ENCODE data around the gene PCDHA2. TPM values are rescaled to one million over a fixed set of nuclear protein-coding genes. Genes with fewer than 3 reads are reported as not detected.

The PCDHA2 gene
- under 0.01 TPM in 1 of 2 replicates, not detected in the other for total RNA-seq

DNA sequence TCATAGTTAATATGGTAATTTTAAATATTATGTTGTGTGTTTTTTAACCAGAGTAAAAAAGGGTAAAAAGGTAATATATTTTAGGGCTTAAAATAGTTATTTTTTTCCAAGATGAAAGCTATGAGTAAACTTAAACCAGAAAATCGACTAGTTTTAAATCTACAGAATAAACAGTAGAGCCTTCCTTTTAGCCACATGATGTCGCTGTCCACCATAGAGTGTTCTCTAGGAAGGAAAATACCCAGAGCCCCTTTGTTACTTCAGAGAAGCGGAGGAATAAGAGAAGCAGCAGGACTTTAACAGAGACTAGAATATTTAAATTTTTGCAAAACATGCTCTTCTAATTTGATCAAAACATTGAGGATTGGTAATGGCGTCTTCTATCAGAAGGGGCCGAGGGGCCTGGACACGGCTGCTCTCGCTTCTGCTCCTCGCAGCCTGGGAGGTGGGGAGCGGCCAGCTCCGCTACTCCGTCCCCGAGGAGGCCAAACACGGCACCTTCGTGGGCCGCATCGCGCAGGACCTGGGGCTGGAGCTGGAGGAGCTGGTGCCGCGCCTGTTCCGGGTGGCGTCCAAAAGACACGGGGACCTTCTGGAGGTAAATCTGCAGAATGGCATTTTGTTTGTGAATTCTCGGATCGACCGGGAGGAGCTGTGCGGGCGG is at the start of gene PCDHA2:
TSS of gene PCDHA2 (plus strand) at position 258 of the 664 bp plus-strand sequence.

GRCh38 chr5:140785905-140786686 is 8.6 kb upstream of the PCDHA2 start, which contains the start of gene PCDHA1:
PCDHA1 (plus strand) TSS chr5:140786140.

DNA sequence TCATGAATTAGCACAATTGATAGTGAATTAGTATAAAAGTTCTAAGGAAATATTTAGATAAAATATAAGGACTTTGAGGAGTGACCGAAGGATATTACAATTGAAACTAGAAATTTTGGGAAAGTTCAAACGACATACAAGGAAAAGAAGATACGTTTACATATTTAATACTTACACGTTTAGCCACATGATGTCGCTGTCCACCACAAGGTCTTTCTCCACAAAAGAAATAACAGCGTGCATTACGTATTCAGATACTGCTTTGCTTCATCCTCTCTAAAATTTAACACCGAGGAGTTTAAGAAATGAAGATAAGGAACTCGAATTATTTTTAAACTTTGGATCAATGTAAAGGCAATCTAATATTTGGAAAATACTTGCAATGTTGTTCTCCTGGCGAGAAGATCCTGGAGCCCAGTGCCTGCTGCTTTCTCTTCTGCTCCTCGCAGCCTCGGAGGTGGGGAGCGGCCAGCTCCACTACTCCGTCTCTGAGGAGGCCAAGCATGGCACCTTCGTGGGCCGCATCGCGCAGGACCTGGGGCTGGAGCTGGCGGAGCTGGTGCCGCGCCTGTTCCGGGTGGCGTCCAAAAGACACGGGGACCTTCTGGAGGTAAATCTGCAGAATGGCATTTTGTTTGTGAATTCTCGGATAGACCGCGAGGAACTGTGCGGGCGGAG is 6.3 kb downstream of the PCDHA2 start, which contains the start of gene PCDHA3:
TSS of gene PCDHA3 (plus strand) at position 242 of the 678 bp plus-strand sequence.

DNA sequence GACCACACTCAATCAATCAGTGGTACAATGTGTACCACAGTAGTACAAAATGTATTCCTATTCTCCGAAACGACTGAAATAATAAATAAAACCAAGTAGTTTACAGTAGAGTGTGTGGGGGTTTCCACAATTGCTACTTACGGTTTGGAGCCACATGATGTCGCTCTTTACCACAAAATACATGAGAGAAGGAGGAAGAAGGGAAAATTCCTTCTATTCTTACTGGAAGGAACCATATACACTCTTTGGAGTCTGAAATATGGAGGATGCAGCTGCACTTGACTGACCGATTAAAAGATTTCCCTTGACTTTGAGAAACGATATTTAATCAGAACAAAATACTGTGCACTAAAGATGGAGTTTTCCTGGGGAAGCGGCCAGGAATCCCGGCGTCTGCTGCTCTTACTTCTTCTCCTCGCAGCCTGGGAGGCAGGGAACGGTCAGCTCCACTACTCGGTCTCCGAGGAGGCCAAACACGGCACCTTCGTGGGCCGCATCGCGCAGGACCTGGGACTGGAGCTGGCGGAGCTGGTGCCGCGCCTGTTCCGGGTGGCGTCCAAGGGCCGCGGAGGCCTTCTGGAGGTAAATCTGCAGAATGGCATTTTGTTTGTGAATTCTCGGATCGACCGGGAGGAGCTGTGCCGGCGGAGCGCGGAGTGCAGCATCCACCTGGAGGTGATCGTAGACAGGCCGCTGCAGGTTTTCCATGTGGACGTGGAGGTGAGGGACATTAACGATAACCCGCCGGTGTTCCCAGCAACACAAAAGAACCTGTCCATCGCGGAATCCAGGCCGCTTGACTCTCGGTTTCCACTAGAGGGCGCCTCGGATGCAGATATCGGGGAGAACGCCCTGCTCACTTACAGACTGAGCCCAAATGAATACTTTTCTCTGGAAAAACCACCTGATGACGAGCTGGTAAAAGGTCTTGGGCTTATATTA is 12.5 kb downstream of the PCDHA2 start, which contains the start of gene PCDHA4:
TSS of gene PCDHA4 (plus strand) at position 235 of the 942 bp plus-strand sequence.

DNA sequence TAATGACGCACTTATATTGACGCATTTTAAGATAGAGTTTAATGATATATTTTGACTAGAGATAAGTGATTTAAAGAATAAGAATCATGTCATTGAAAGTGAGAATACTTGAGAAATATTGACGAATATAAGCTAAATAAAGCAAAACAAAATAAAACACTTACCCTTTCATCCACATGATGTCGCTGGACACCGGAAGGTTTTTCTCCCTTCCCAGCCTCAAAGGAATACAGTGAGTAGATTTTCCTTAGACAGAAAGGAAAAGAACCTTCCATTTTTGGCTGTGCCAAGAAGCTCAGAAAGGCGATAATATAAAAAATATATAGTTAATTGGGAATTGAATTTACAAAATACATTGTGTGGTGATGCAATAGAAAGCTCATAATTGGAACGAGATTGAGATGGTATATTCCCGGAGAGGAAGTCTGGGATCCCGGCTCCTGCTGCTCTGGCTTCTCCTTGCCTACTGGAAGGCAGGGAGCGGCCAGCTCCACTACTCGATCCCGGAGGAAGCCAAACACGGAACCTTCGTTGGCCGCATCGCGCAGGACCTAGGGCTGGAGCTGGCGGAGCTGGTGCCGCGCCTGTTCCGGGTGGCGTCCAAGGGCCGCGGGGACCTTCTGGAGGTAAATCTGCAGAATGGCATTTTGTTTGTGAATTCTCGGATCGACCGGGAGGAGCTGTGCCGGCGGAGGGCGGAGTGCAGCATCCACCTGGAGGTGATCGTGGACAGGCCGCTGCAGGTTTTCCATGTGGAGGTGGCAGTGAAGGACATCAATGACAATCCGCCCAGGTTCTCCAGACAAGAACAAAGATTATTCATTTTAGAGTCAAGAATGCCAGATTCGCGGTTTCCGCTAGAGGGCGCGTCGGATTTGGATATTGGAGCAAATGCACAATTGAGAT is 27.0 kb downstream of the PCDHA2 start, which contains the start of gene PCDHA5:
TSS of gene PCDHA5 (plus strand) at position 239 of the 906 bp plus-strand sequence.

GRCh38 chr5:140827704-140828361 is 33.2 kb downstream of the PCDHA2 start, which contains the start of gene PCDHA6:
PCDHA6 (plus strand) TSS chr5:140827960; CDS start chr5:140828092, 132 bp downstream.

DNA sequence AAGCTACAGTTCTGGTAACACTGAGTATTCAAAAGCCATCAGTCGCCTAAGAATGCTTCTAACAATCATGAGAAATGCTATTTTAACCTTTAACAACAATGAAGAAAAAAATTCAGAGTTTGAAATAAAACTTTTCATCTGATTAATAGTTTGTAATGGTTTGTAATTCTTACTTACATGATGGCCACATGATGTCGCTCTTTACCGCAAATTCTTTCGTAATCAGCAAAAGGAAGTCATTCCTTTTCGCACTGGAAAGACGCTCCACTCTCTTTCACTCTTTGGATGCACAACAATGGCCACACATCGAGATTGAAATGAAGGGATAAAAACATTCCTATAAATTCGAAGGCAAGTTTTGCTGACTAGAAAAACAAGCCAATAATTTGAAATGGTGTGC is 39.3 kb downstream of the PCDHA2 start, which contains the start of gene PCDHA7:
TSS of gene PCDHA7 (plus strand) at position 277 of the 400 bp plus-strand sequence. CDS start at position 392, 115 bp downstream.

GRCh38 chr5:140840978-140841962 is 46.6 kb downstream of the PCDHA2 start, which contains the start of gene PCDHA8:
PCDHA8 (plus strand) TSS chr5:140841187; CDS start chr5:140841322, 135 bp downstream.

Other genes with a start within 250 kb of the PCDHA2 start
- 1.3 and 1.7 TPM in 2 replicates for gene EIF4EBP3, start 247.2 kb upstream of the PCDHA2 start, total RNA-seq
- 23.0 and 26.6 TPM in 2 replicates for gene SRA1, start 237.4 kb upstream of the PCDHA2 start, total RNA-seq
- 19.7 and 30.9 TPM in 2 replicates for gene APBB3, start 230.3 kb upstream of the PCDHA2 start, total RNA-seq
- 8.7 and 10.2 TPM in 2 replicates for gene SLC35A4, start 230.0 kb upstream of the PCDHA2 start, total RNA-seq
- 0.32 TPM in 1 of 2 replicates, not detected in the other for gene CD14, start 161.7 kb upstream of the PCDHA2 start, total RNA-seq
- gene TMCO6, start 155.4 kb upstream of the PCDHA2 start, total RNA-seq = 6.2 and 6.8 TPM in 2 replicates
- 94.2 and 102 TPM in 2 replicates for gene NDUFA2, start 147.2 kb upstream of the PCDHA2 start, total RNA-seq
- gene IK, start 147.0 kb upstream of the PCDHA2 start, total RNA-seq = 130 and 168 TPM in 2 replicates
- gene WDR55, start 129.9 kb upstream of the PCDHA2 start, total RNA-seq = 19.0 and 22.4 TPM in 2 replicates
- gene DND1, start 121.3 kb upstream of the PCDHA2 start, total RNA-seq = 0.16 and 0.17 TPM in 2 replicates
- 73.1 and 73.9 TPM in 2 replicates for gene HARS1, start 103.5 kb upstream of the PCDHA2 start, total RNA-seq
- gene HARS2, start 103.4 kb upstream of the PCDHA2 start, total RNA-seq = 27.0 and 34.0 TPM in 2 replicates
- 69.5 and 93.2 TPM in 2 replicates for gene ZMAT2, start 94.4 kb upstream of the PCDHA2 start, total RNA-seq
- under 0.01 TPM in 2 replicates for gene PCDHA1, start 8.7 kb upstream of the PCDHA2 start, total RNA-seq
- 0.32 and 0.34 TPM in 2 replicates for gene PCDHA3, start 6.2 kb downstream of the PCDHA2 start, total RNA-seq
- gene PCDHA4, start 12.2 kb downstream of the PCDHA2 start, total RNA-seq = 0.32 and 0.86 TPM in 2 replicates
- gene PCDHA5, start 26.8 kb downstream of the PCDHA2 start, total RNA-seq = under 0.01 and 0.09 TPM in 2 replicates
- gene PCDHA6, start 33.1 kb downstream of the PCDHA2 start, total RNA-seq = 0.17 and 0.32 TPM in 2 replicates
- 0.26 and 0.47 TPM in 2 replicates for gene PCDHA7, start 39.4 kb downstream of the PCDHA2 start, total RNA-seq
- gene PCDHA8, start 46.3 kb downstream of the PCDHA2 start, total RNA-seq = 0.16 and 0.17 TPM in 2 replicates
- gene PCDHA9, start 53.5 kb downstream of the PCDHA2 start, total RNA-seq = 0.09 and 0.16 TPM in 2 replicates
- gene PCDHA10, start 61.0 kb downstream of the PCDHA2 start, total RNA-seq = under 0.01 and 0.26 TPM in 2 replicates
- gene PCDHA11, start 74.1 kb downstream of the PCDHA2 start, total RNA-seq = 0.09 and 0.16 TPM in 2 replicates
- under 0.01 TPM in 2 replicates for gene PCDHA12, start 80.5 kb downstream of the PCDHA2 start, total RNA-seq
- gene PCDHA13, start 87.3 kb downstream of the PCDHA2 start, total RNA-seq = 0.09 and 0.16 TPM in 2 replicates
- gene PCDHAC1, start 131.4 kb downstream of the PCDHA2 start, total RNA-seq = under 0.01 and 0.09 TPM in 2 replicates
- gene PCDHAC2, start 171.6 kb downstream of the PCDHA2 start, total RNA-seq = under 0.01 and 0.09 TPM in 2 replicates